Measurements from ENCODE around the gene DAGLA. TPM values are rescaled to one million over a fixed set of nuclear protein-coding genes. Genes with fewer than 3 reads are reported as not detected.

The DAGLA gene
- polyA plus RNA-seq, 1 experiment, result 2.5 TPM

- peaks cover 26% of the 10 kb centered on the region for H3K36me3 ChIP-seq (ENCODE audit: control insufficient read depth, insufficient read depth, low read length)
- CTCF ChIA-PET, result interaction anchor here (1.2 to 1.8 kb wide), 3 partner anchors 9 to 37 kb away, joined by 6 to 8 read pairs (median 6); no protein-coding TSS in a partner anchor
These were observed 104.3 kb downstream of the DAGLA start for GRCh38 chr11:61784506-61784805.

GRCh38 chr11:61785837-61786402 is 105.7 kb downstream of the DAGLA start:
- Histone ChIP-seq H3K27me3 (ENCODE audit: control insufficient read depth, insufficient read depth, low read length) (no peaks in the 10 kb centered on the region), H3K4me3 (ENCODE audit: low read depth, low read length) (no peak overlapping the region), H3K36me3 (ENCODE audit: control insufficient read depth, insufficient read depth, low read length) (peaks cover 33% of the 10 kb centered on the region)
- TF ChIP-seq CTCF (IDR thresholded peaks at IDR 0.05; ENCODE audit: insufficient read depth, low read depth, low read length), result no peak
- DNase-seq (ENCODE audit: low read depth), result no peak
- ChIA-PET CTCF (interaction anchor here (1.0 kb wide), 3 partner anchors 9 to 53 kb away, joined by 3 to 4 read pairs (median 3); no protein-coding TSS in a partner anchor), POLR2A (interaction anchor here (0.6 kb wide), 1 partner anchor 42 kb away, joined by 4 read pairs; no protein-coding TSS in a partner anchor)

More at GRCh38 chr11:61784506-61784805, 104.3 kb downstream of the DAGLA start:
- no peak for DNase-seq (ENCODE audit: low read depth)
- TF ChIP-seq CTCF (IDR thresholded peaks at IDR 0.05; ENCODE audit: insufficient read depth, low read depth, low read length), result no peak
- no peaks in the 10 kb centered on the region for H3K27me3 ChIP-seq (ENCODE audit: control insufficient read depth, insufficient read depth, low read length)
- no peak overlapping the region for H3K4me3 ChIP-seq (ENCODE audit: low read depth, low read length)
- POLR2A ChIA-PET, result no interaction called here

GRCh38 chr11:61787928-61788491 is 107.8 kb downstream of the DAGLA start:
- CTCF ChIA-PET, result interaction anchor here (0.7 to 4.3 kb wide), 11 partner anchors 9 to 523 kb away, joined by 3 to 34 read pairs (median 4); no protein-coding TSS in a partner anchor
- no peak for DNase-seq (ENCODE audit: low read depth)
- peak; percentile 52 for TF ChIP-seq CTCF (IDR thresholded peaks at IDR 0.05; ENCODE audit: insufficient read depth, low read depth, low read length)
- POLR2A ChIA-PET, result no interaction called here
- Histone ChIP-seq H3K36me3 (ENCODE audit: control insufficient read depth, insufficient read depth, low read length) (peaks cover 33% of the 10 kb centered on the region), H3K4me3 (ENCODE audit: low read depth, low read length) (no peak overlapping the region), H3K27me3 (ENCODE audit: control insufficient read depth, insufficient read depth, low read length) (no peaks in the 10 kb centered on the region)

GRCh38 chr11:61791737-61792309 is 111.6 kb downstream of the DAGLA start:
- ChIA-PET POLR2A (no interaction called here), CTCF (interaction anchor here (0.7 to 2.8 kb wide), 8 partner anchors 15 to 925 kb away, joined by 3 to 10 read pairs (median 4); partner anchors contain the start of gene FADS2)
- Histone ChIP-seq H3K4me3 (ENCODE audit: low read depth, low read length) (peak overlapping the region; percentile 81), H3K27me3 (ENCODE audit: control insufficient read depth, insufficient read depth, low read length) (no peaks in the 10 kb centered on the region), H3K36me3 (ENCODE audit: control insufficient read depth, insufficient read depth, low read length) (peaks cover 25% of the 10 kb centered on the region)
- peak; percentile 35 for DNase-seq (ENCODE audit: low read depth)
- TF ChIP-seq CTCF (IDR thresholded peaks at IDR 0.05; ENCODE audit: insufficient read depth, low read depth, low read length), result peak; percentile 19; the same call in 1 of the 2 replicates

- peak within 1 kb of the TSS; percentile 81 for H3K4me3 ChIP-seq (ENCODE audit: low read depth, low read length)
- DNase-seq (ENCODE audit: low read depth), result peak; percentile 71
- no peaks in the 10 kb centered on the region for H3K27me3 ChIP-seq (ENCODE audit: control insufficient read depth, insufficient read depth, low read length)
- POLR2A ChIA-PET, result no interaction called here
- peaks cover 20% of the 10 kb centered on the region for H3K36me3 ChIP-seq (ENCODE audit: control insufficient read depth, insufficient read depth, low read length)
- CTCF ChIA-PET, result interaction anchor here (0.7 to 2.8 kb wide), 8 partner anchors 36 to 518 kb away, joined by 3 to 11 read pairs (median 6); partner anchors contain the start of gene FADS2
- TF ChIP-seq CTCF (IDR thresholded peaks at IDR 0.05; ENCODE audit: insufficient read depth, low read depth, low read length), result no peak
These were observed 112.3 kb downstream of the DAGLA start, which contains the start of the genes FEN1 and TMEM258 for GRCh38 chr11:61792310-61793082. Gene FEN1, plus strand, starts transcription at chr11:61792911. Its CDS starts 2,451 bp downstream, at chr11:61795362. Gene TMEM258, minus strand, starts transcription at chr11:61792599. Its CDS starts 41 bp downstream, at chr11:61792558.

Data from BJ (cell line).